GM18870 (cell line): ENCODE data around the gene NKIRAS1.
A peak's percentile ranks its signal among the peaks of the same experiment; 100 is the strongest.

Experiments used
- ATAC-seq: cut with Tn5 transposase; IDR thresholded peaks from one replicate; pipeline ENCODE4 v1.9.1; 2021; ENCODE audit warnings: moderate library complexity; ENCODE audit not compliant: unreplicated experiment

Gene NKIRAS1

DNA sequence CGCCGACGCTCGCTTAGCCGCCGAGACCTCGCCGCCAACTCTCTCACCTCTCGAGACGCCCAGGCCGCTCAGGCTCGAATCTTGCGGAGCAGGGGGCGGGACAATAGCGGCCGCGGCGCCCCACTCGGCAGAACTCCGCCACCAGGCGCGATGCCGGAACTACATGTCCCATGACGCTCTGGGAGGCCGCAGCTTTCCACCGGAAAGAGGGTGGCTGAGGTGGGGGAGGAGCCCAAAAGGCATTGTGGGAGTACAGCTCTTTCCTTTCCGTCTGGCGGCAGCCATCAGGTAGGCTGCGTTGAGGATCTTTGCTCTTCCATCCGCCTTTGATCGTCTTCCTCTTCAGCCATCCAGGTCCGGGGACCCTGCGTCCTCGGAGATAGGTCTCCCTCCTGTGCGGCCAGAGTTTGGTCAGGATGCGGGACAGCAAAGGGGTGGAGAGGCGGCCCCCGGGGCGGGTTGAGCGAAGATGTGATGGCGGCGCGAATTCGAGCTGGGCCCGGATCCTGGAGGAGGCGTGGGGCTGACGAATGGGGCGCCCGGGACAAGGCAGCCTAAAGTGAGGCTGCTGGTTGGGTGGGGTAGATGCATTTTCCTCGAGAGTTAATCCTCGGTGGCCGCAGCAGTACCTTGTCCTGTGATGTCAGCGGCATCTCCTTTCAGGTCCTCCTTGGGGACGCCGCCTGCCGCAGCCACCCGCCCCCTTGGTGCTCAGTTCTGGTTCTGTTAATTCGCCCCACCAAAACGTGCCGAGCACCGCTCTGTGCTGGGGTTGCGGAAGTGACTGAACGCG, at the start of gene NKIRAS1, which contains the start of gene RPL15:
Gene NKIRAS1, minus strand, starts transcription at position 105 of the 793 bp plus-strand sequence. CDS start 6,086 bp downstream, outside the sequence.
Gene RPL15, plus strand, starts transcription at position 247 of the 793 bp plus-strand sequence. CDS start 728 bp downstream, outside the sequence.
- peak; percentile 89 for ATAC-seq

DNA sequence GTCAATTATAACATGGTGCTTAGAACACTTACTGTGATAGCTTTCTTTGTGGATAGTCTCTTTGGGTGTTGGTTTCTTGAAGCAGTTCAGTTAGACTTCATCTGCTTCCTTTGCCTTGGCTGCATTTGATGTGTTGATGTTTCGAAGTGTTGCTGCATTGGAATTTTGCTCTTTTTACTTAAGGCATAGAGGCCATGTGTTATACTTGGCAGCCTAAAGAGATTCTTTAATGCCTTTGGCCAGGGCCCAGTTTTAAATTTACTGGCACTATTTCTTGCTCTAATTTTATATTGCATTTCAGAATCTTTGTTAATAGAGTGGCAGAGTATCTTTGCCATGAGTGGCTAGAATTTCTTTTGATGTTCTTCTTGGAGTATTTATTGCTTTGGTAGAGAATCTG, 49.5 kb upstream of the NKIRAS1 start:
- ATAC-seq, result no peak

DNA sequence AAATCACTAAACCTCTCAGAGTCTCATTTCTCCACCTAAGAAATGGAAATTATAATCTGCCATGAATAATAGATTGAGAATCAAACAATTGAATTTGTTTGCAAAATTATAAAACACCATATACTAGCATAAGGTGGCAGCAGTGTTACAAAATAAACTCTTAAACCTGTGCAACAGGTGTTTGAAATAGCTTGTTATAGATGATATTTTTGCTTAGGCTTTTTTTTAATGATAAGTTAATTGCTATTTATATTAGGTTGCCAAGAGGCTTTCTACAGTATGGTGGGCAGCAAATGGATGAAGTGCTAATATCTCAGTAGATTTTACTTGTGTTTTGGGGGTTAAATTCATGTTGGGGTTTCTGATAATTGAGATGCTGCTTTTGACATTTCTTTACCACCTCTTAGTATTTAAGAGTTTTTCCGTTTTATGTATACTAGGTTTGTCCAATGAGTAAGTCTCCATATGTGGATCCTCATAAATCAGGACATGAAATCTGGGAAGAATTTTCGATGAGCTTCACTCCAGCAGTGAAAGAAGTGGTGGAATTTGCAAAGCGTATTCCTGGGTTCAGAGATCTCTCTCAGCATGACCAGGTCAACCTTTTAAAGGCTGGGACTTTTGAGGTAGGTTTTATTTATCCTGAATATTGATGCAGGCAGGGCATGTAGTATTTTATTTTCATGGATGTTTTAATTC, 47.9 kb upstream of the NKIRAS1 start:
- ATAC-seq, result no peak

DNA sequence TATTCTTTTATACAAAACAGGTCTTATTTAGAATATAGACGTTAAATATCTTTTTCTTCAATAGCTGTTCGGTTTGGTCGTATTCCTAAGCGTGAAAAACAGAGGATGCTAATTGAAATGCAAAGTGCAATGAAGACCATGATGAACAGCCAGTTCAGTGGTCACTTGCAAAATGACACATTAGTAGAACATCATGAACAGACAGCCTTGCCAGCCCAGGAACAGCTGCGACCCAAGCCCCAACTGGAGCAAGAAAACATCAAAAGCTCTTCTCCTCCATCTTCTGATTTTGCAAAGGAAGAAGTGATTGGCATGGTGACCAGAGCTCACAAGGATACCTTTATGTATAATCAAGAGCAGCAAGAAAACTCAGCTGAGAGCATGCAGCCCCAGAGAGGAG, 45.1 kb upstream of the NKIRAS1 start:
- no peak for ATAC-seq

DNA sequence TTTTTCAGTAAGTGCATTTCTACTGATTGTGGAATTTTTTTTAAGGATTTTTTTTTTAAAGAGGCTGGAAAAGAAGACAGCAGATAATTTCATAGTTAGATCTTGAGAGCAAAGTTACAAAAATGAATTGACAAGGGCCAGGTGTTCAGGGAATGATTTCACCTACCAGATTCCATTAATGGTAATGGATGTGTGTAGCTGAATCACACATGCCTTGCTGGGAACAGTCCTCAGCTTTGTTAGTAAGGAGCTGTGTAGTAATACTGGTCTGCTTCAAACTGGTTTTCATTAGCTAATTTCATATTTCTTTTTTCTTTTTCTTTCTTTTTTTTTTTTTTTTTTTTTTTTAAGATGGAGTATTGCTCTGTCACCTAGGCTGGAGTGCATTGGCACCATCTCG, 44.3 kb upstream of the NKIRAS1 start:
- ATAC-seq, result no peak

DNA sequence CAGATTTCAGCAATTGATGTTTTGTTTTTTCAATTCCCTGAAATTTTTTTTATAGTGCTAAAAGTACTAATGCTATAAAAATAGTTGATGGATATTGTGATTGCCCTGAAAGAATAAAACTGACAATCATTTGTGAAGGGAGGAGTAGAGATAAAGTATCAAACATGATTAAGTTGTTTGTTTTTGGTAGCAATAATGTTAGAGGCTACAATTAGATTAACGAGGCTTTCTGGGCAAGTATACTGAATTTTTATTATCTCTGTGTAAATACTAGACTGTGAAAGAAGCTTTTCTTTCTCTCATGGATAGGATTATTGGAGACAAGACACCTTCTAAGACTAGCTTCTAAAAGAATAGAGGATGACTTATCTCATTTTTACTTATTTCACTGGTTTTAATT, 43.9 kb upstream of the NKIRAS1 start:
- no peak for ATAC-seq

DNA sequence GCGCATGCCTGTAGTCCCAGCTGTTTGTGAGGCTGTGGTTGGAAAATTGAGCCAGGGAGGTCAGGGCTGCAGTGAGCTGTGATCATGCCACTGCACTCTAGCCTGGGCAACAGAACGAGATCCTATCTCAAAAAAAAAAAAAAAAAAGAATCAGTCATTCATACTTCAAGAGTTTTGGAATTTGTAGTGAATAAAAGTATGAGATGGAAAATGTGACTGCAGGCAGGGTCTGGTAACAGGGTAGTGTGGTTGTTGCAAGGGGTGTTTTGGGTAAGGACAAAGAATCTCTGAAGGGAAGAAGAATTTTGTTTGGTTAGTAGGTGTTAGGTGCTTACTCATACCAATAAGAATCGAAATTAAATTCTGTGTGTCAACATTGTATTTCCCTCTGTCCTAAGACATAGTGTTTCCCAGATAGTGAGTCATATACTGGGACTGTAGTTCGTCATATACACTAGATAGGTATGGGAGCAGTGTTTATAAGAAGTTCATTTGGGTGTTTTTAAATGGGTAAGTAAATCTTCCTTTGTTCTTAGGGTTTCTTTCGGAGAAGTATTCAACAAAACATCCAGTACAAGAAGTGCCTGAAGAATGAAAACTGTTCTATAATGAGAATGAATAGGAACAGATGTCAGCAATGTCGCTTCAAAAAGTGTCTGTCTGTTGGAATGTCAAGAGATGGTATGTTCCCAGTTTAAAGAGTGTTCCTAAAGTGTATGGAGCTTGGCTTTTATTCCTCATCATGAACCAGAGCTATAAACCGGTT, 42.5 kb upstream of the NKIRAS1 start:
- peak; percentile 87 for ATAC-seq

DNA sequence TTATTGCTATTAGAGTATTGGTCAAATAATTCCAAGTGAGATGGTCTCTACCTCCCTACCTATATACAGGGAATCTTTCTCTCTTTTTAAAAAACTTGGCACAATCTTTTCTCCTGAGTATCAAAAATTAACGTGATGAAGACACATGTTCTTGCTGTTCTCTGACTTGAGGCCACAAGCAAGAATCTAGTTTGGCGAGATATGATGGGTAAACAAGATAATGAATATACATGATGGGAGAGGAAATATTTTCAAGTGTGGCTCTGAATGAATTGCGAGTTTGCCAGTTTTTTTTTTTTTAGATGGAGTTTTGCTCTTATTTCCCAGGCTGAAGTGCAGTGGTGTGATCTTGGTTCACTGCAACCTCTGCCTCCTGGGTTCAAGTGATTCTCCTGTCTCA, 39.9 kb upstream of the NKIRAS1 start:
- no peak for ATAC-seq

DNA sequence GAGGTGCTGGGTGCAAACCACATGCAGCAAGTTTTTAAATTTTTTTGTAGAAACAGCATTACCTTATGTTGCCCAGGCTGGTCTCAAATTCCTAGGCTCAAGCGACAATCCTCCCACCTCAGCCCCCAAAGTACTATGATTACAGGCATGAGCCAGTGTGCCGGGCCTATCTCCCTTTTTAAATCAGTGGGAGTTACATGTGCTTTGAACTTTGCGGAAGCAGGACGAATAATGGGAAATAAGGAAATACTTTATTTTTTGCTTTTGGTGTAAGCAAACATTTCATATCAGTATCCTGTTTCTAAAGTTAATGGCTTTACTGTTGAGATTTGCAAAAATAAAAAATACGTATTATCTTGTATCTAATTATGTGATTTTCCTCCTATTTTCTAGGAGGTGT, 37.4 kb upstream of the NKIRAS1 start:
- no peak for ATAC-seq

DNA sequence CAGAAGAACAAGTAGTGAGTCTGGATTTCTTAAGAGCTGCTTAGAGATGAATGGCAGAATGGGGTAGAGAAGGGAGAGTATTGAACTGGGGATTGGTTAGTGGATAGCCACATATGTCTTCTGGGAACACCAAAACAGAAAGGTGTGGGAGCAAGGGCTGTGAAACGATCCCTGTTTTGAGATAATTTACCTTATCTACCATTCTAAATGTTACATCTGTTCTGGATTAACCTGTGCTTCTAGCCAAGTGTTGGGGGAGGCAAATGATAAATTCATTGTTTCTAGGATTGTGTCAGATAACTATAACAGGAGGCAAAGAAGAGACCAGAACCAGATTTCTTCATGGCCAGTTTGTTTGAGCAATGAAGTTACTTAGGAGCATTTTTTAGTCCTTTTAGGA, 36.7 kb upstream of the NKIRAS1 start:
- no peak for ATAC-seq

DNA sequence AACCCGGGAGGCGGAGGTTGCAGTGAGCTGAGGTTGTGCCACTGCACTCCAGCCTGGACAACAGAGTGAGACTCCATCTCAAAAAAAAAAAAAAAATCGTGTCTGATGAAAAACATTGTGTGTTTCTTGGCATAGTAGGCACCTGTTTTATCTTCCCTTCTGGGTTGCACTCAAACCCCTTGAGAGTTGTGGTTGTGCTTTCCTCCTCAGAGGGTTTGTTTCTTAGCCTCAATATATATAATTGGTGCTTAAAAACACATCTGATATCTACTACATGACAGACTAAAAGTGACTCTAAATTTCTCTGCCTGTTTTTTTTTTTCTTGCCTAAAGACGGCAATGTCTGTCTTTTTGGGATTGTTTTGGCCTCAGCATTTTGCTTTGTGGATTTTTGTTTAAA, 35.9 kb upstream of the NKIRAS1 start:
- ATAC-seq, result no peak

DNA sequence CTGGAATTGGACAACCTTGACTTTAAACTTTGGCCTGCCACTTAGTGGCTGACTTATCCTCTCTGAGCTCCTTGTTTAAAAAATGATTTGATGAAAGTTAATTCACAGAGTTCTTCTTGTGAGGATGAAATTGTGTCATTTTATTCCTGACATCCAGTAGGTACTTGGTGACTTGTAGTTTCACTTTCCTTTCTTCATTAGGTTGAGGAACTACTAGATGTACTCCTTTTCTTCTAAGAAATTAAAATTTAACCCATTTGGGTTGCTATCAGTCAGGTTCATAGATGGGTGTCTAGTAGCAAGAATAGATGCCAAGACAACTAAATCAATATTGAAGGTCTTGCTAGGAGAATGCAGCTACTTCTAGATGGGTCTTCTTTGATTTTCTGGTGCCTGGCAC, 33.5 kb upstream of the NKIRAS1 start:
- peak; percentile 44 for ATAC-seq

DNA sequence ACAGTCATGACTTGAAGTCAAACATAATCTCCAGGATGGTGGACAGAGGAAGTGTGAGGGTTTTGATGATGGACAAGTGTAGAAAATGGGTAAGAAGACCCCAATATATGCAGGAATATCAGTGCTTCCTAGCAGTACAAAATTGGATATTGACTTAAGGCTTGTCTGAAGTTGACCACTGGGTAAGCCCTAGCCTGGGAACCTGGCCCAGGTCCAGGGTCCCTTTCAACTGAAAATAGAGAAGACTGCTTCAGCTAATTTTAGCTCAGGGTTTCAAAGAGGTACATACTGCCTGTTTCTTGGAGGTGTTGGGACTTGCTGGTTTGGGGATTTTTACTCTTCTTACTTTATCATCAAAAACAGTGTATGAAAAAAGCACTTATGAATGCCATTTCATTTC, 33.0 kb upstream of the NKIRAS1 start:
- ATAC-seq, result peak; percentile 28

DNA sequence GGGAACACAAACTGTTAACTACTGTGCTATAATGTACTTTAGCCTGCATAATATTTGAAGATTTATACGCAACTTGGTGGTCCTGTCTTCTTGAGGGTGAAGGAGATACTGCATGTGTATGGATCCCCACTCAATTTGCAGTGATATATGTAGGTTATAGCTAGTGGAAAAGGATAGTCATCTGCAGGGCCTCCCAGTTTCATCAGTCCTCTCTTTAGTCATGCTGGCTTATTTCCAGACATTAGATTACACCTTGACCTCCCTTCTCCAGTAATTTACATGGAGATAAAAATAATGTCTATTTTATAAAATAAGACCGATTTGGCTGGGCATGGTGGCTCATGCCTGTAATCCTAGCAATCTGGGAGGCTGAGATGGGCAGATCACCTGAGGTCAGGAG, 32.0 kb upstream of the NKIRAS1 start:
- no peak for ATAC-seq

DNA sequence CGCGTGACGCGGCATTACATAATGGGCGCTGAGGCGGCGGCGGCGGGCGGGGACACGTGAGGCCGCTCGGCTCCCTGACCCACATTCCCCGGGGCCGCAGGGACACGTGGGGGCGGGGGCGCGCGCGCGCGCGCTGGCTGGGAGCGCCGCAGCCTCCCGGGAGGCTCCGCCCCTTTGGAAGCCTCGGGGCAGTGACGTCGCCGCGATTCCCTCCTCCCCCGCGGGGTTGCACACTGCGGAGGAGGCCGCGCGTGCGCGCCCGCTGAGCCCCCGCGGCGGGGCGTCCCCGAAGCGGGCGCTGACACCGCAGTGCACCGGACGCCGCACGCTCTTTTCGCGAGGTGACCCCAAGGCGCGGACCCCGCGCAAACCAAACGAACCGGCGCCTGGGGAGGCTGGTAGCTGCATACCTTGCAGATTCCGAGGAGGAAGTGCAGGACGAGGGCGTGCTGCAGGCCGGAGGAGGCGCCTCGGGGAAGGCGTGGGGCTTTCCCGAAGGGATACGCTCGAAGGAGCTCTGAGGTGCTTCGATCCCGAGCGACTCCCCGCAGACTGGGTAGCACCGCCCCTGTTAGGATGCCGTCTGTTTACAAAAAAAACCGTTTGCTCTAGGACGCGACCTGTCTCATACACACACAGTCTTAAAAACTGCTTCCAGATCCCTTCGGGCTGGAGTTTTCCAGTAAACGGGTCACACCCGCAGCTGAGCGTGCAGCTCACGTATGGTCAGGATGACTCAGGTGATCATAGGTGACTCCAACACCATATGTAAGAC, 29.3 kb upstream of the NKIRAS1 start:
- ATAC-seq, result peak; percentile 51

DNA sequence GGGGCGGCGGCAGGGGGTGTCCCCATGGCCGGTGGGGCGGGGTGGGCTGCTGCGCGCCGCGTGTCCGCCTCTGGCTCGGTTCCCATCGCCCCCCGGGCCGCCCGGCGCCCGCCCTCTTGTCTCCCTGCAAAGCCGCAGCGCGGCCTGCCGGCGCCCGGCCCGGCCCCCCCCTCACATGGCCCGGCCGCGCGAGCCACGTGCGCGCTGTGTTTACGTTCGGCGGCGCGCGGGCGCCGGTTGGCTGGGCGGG, 28.8 kb upstream of the NKIRAS1 start:
- peak; percentile 46 for ATAC-seq

DNA sequence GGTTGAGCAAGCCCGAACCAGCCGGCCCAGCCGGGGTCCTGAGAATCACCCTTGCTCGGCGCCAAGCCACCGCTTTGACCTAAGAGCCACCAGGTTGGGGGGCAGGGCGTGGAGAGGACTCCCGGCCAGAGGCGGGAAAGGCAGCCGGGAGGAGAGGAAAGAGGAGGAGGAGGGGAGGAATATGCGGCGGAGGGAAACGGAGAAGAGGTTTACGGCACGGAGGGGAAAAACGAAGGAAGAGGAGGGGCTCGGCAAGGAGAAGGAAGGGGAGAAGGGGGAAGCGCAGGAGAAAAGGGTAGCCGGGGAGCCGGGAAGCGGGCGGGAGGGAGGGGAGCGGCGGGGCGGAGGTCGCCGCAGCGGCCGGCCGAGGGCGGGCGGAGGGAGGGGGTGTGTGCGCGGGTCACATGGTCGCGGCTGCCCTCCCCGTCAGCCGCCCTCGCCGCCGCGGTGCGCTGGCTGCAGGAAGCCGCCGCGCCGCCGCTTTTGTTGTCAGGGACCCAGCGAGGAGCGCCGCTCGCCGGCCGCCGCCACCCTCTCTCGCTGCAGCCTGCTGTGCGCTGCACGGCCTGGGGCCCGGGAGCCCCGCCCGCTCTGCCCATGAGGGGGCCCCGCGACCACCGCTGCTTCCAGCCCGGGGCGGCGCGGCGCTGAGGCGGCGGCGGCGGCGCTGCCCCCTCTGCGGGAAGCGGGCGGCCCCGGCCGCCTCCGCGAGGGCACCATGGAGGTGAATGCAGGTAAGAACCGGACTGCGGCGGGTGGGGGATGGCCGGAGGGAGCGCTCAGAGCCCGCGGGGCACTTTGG, 28.3 kb upstream of the NKIRAS1 start, which contains the start of gene NR1D2:
Gene NR1D2, plus strand, starts transcription at position 426 of the 802 bp plus-strand sequence. Its CDS starts 293 bp downstream, at position 719.
- ATAC-seq, result peak; percentile 7

DNA sequence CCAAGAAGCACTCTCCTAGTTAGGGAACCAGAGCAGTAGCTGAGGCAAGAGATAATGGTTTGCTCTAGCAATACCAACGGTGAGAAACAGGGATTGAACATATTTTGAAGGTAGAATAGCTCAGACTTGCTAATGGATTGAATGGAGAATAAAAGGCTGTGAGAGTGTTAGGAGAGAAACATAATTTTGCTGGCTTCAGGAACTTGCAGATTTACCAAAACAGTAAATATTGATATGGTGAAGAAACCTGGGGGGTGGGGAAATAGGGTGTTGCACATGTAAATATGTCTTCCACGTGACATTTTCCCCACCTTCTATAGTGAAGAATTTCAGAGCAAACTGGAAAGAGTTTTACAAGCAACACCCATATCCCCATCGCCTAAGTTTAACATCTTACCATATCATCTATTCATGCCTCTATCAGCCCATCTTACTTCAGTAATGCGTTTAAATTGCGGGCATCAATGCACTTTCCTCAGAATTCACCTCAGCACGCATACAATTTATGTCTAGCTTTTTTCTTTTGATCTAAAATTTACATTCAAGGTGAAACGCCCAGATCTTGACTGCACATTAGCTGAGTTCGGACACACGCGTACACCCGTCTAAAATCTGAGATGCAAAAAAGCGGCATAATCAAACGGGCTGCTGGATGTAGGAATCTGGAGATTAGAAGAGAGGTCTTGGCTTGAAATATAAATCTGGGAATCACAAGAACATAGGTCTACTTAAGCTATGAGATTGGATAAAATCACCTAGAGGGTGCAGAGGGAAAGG, 27.4 kb upstream of the NKIRAS1 start:
- ATAC-seq, result no peak

DNA sequence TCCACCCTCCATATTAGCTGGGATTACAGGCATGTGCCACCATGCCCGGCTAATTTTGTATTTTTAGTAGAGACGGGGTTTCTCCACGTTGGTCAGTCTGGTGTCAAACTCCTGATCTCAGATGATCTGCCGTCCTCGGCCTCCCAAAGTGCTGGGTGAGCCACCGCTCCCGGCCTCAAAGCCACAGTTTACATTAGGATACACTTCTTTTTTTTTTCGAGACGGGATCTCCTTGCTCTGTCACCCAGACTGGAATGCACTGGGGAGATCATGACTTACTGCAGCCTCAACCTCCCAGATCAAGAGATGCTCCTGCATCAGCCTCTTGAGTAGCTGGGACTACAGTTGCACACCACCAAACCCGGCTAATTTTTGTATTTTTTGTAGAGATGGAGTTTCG, 25.8 kb upstream of the NKIRAS1 start:
- ATAC-seq, result no peak
